Measurements from ENCODE around the gene THSD7B.

The THSD7B gene

GRCh38 chr2:137249463-137250130 lies 484.3 kb downstream of the THSD7B start:
- no peaks in the 10 kb centered on the region for H3K36me3 ChIP-seq (ENCODE audit: control insufficient read depth, insufficient read depth, low read length)
- no peaks in the 10 kb centered on the region for H3K9me3 ChIP-seq (ENCODE audit: control insufficient read depth, insufficient read depth, low read length)
- H3K27me3 ChIP-seq (ENCODE audit: control insufficient read depth, insufficient read depth, low read length) = no peaks in the 10 kb centered on the region
- H3K4me1 ChIP-seq (ENCODE audit: control insufficient read depth, insufficient read depth, low read length) = no peaks in the 10 kb centered on the region
- no peak overlapping the region for H3K27ac ChIP-seq (ENCODE audit: low read depth, low read length)
- no peak overlapping the region for H3K4me3 ChIP-seq (ENCODE audit: low read depth, low read length)
- H3K9ac ChIP-seq (ENCODE audit: low read depth, low read length) = no peak overlapping the region

DNA sequence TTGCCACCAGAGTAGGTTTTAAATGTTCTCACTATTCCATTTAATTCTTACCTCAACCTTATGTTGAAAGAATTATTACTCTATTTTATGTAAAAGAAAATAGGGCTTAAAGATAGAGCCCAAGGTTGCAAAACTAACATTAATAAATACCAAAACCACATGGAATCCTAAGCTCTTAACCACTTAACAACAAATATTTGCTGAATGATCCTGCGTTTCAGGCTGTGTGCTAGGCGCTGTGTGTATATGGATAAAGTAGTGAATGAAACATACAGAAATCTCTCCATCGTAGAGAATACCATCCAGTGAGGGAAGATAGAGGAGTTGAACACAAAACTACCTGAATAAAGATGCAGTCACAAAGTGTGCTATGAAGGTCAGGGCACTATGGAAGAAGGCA lies 485.1 kb downstream of the THSD7B start:
- H3K4me3 ChIP-seq (ENCODE audit: low read depth, low read length) = no peak overlapping the region
- no peak overlapping the region for H3K27ac ChIP-seq (ENCODE audit: low read depth, low read length)
- H3K9ac ChIP-seq (ENCODE audit: low read depth, low read length) = no peak overlapping the region
- peaks cover 5% of the 10 kb centered on the region for H3K4me1 ChIP-seq (ENCODE audit: control insufficient read depth, insufficient read depth, low read length)
- no peaks in the 10 kb centered on the region for H3K36me3 ChIP-seq (ENCODE audit: control insufficient read depth, insufficient read depth, low read length)
- H3K27me3 ChIP-seq (ENCODE audit: control insufficient read depth, insufficient read depth, low read length) = no peaks in the 10 kb centered on the region
- no peaks in the 10 kb centered on the region for H3K9me3 ChIP-seq (ENCODE audit: control insufficient read depth, insufficient read depth, low read length)

DNA sequence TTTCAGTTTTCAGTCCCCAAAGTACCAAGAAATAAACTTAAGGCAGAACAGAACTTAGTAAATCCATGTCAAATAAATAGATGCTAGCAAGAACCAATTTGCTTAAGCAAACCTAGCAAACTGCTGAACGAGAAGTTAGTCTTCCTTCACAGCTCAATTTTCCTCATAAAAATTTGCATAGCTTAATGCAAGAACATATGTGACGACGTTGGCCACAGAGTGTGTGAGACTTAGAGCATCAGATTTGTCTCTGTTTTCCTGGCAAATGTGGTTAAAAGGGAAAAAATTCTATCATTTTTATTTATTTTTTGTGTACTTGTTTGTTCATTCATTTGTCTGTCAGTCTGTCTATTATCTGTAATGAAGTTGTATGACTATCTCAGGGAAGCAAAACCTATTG lies 485.7 kb downstream of the THSD7B start:
- Histone ChIP-seq H3K9me3 (ENCODE audit: control insufficient read depth, insufficient read depth, low read length) (no peaks in the 10 kb centered on the region), H3K36me3 (ENCODE audit: control insufficient read depth, insufficient read depth, low read length) (no peaks in the 10 kb centered on the region), H3K4me1 (ENCODE audit: control insufficient read depth, insufficient read depth, low read length) (peaks cover 5% of the 10 kb centered on the region), H3K27me3 (ENCODE audit: control insufficient read depth, insufficient read depth, low read length) (no peaks in the 10 kb centered on the region), H3K9ac (ENCODE audit: low read depth, low read length) (no peak overlapping the region), H3K4me3 (ENCODE audit: low read depth, low read length) (no peak overlapping the region), H3K27ac (ENCODE audit: low read depth, low read length) (no peak overlapping the region)

GRCh38 chr2:137252934-137253333 lies 487.6 kb downstream of the THSD7B start:
- Histone ChIP-seq H3K9ac (ENCODE audit: low read depth, low read length) (no peak overlapping the region), H3K36me3 (ENCODE audit: control insufficient read depth, insufficient read depth, low read length) (no peaks in the 10 kb centered on the region), H3K27me3 (ENCODE audit: control insufficient read depth, insufficient read depth, low read length) (no peaks in the 10 kb centered on the region), H3K4me1 (ENCODE audit: control insufficient read depth, insufficient read depth, low read length) (peaks cover 5% of the 10 kb centered on the region), H3K9me3 (ENCODE audit: control insufficient read depth, insufficient read depth, low read length) (no peaks in the 10 kb centered on the region), H3K4me3 (ENCODE audit: low read depth, low read length) (no peak overlapping the region), H3K27ac (ENCODE audit: low read depth, low read length) (no peak overlapping the region)

GRCh38 chr2:137254052-137254451 lies 488.7 kb downstream of the THSD7B start:
- H3K9ac ChIP-seq (ENCODE audit: low read depth, low read length) = no peak overlapping the region
- no peaks in the 10 kb centered on the region for H3K9me3 ChIP-seq (ENCODE audit: control insufficient read depth, insufficient read depth, low read length)
- H3K36me3 ChIP-seq (ENCODE audit: control insufficient read depth, insufficient read depth, low read length) = no peaks in the 10 kb centered on the region
- H3K4me1 ChIP-seq (ENCODE audit: control insufficient read depth, insufficient read depth, low read length) = peaks cover 5% of the 10 kb centered on the region
- no peak overlapping the region for H3K4me3 ChIP-seq (ENCODE audit: low read depth, low read length)
- no peak overlapping the region for H3K27ac ChIP-seq (ENCODE audit: low read depth, low read length)
- H3K27me3 ChIP-seq (ENCODE audit: control insufficient read depth, insufficient read depth, low read length) = no peaks in the 10 kb centered on the region

DNA sequence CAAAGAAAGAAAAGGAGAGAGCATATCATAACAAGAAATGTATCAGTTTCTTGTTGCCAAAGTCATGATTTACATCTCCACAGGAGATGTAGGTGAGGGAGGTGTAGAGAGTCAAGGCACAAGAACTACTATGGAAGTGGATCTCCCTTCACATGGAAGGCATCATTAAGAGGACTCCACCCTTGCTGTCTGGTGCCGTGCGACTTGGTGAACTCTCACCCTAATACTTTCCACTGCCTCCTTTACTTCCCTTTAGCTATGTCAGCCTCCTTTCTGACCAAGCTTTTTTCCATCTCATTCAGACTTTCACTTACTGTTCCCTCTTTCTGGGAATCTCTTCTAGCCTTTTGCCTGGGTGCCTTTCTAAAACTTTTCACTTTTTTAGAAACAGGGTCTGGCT lies 490.0 kb downstream of the THSD7B start:
- Histone ChIP-seq H3K27ac (ENCODE audit: low read depth, low read length) (no peak overlapping the region), H3K4me3 (ENCODE audit: low read depth, low read length) (no peak overlapping the region), H3K4me1 (ENCODE audit: control insufficient read depth, insufficient read depth, low read length) (peaks cover 6% of the 10 kb centered on the region), H3K9ac (ENCODE audit: low read depth, low read length) (no peak overlapping the region), H3K9me3 (ENCODE audit: control insufficient read depth, insufficient read depth, low read length) (no peaks in the 10 kb centered on the region), H3K36me3 (ENCODE audit: control insufficient read depth, insufficient read depth, low read length) (no peaks in the 10 kb centered on the region), H3K27me3 (ENCODE audit: control insufficient read depth, insufficient read depth, low read length) (no peaks in the 10 kb centered on the region)

GRCh38 chr2:137255990-137256389 lies 490.6 kb downstream of the THSD7B start:
- Histone ChIP-seq H3K27me3 (ENCODE audit: control insufficient read depth, insufficient read depth, low read length) (no peaks in the 10 kb centered on the region), H3K4me1 (ENCODE audit: control insufficient read depth, insufficient read depth, low read length) (peaks cover 12% of the 10 kb centered on the region), H3K9ac (ENCODE audit: low read depth, low read length) (no peak overlapping the region), H3K27ac (ENCODE audit: low read depth, low read length) (no peak overlapping the region), H3K4me3 (ENCODE audit: low read depth, low read length) (no peak overlapping the region), H3K9me3 (ENCODE audit: control insufficient read depth, insufficient read depth, low read length) (no peaks in the 10 kb centered on the region), H3K36me3 (ENCODE audit: control insufficient read depth, insufficient read depth, low read length) (no peaks in the 10 kb centered on the region)

DNA sequence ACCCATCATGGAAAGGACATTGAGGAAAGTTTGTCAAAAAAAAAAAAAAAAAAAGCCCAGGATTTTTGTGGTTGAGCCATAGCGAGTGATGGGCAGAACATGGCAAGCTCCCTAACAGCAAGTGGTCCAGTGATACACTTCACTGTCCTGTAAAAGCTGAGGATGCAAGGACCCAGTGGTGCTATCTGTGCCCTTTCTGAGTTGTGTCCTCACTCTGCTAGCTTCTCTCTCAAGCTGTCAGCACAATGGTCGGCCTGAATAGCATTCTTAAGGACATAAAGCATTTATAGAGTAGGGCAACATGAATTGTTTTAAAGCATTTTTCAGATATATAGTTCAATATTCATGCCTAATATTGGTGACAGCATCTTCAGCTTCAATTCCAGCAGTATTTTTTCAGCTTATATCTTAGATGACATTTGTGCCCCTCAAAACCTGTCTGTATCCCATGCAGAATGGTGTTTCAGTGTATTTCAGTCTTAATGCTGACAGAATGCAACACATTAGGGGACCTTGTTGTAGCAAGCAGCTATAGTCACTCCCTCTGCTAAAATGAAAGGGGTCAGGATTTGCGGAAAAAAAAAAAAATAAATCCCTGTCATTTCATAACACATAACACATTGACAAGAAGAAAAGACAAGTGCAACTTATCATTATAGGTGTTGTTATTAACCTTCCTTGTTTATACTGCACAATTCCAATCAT lies 496.7 kb downstream of the THSD7B start:
- H3K9me3 ChIP-seq (ENCODE audit: control insufficient read depth, insufficient read depth, low read length) = no peaks in the 10 kb centered on the region
- no peaks in the 10 kb centered on the region for H3K27me3 ChIP-seq (ENCODE audit: control insufficient read depth, insufficient read depth, low read length)
- H3K36me3 ChIP-seq (ENCODE audit: control insufficient read depth, insufficient read depth, low read length) = no peaks in the 10 kb centered on the region
- H3K4me3 ChIP-seq (ENCODE audit: low read depth, low read length) = peak overlapping the region; percentile 20; the same call in 1 of the 2 replicates
- H3K27ac ChIP-seq (ENCODE audit: low read depth, low read length) = peak overlapping the region; percentile 71
- peaks cover 35% of the 10 kb centered on the region for H3K4me1 ChIP-seq (ENCODE audit: control insufficient read depth, insufficient read depth, low read length)
- peak overlapping the region; percentile 10; the same call in 1 of the 2 replicates for H3K9ac ChIP-seq (ENCODE audit: low read depth, low read length)

GRCh38 chr2:137262594-137262993 lies 497.2 kb downstream of the THSD7B start:
- Histone ChIP-seq H3K4me3 (ENCODE audit: low read depth, low read length) (peak overlapping the region; percentile 20), H3K27ac (ENCODE audit: low read depth, low read length) (peak overlapping the region; percentile 71), H3K36me3 (ENCODE audit: control insufficient read depth, insufficient read depth, low read length) (no peaks in the 10 kb centered on the region), H3K9ac (ENCODE audit: low read depth, low read length) (peak overlapping the region; percentile 10; the same call in 1 of the 2 replicates), H3K9me3 (ENCODE audit: control insufficient read depth, insufficient read depth, low read length) (no peaks in the 10 kb centered on the region), H3K27me3 (ENCODE audit: control insufficient read depth, insufficient read depth, low read length) (no peaks in the 10 kb centered on the region), H3K4me1 (ENCODE audit: control insufficient read depth, insufficient read depth, low read length) (peaks cover 35% of the 10 kb centered on the region)

DNA sequence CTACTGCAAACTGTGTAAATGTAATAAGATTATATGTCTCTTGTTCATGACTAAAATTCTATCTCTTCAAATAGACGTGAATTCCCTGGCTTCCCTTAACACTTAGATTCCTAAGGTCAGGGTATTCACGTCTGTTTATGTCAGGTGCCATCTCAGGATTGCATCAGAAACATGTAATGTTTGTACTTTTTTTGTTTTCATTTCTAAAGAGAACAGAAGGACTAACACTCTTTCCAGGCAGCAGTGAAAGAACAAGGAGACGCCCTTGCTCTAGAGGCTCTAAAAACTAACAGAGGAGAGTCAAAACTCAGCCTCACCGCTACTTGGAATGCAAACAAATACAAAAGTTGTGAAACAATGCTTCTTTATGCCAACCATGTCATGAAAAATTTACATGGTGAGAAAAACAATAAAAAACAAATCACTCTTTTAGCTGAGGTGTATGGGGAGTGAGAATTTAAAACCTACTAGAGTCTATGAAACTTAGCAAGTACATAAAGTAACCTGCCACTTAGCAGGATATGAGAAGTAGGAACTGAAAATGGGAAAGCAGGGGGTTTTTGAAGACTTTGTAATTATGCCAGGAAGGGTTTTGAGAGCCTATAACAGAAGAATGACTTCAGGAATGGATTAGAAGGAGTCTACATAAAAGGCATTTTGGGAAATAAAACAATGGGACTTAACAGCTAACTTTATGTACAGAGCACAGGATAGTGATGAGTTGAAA lies 522.7 kb downstream of the THSD7B start:
- no peak overlapping the region for H3K9ac ChIP-seq (ENCODE audit: low read depth, low read length)
- no peak overlapping the region for H3K27ac ChIP-seq (ENCODE audit: low read depth, low read length)
- no peaks in the 10 kb centered on the region for H3K9me3 ChIP-seq (ENCODE audit: control insufficient read depth, insufficient read depth, low read length)
- H3K27me3 ChIP-seq (ENCODE audit: control insufficient read depth, insufficient read depth, low read length) = no peaks in the 10 kb centered on the region
- no peaks in the 10 kb centered on the region for H3K36me3 ChIP-seq (ENCODE audit: control insufficient read depth, insufficient read depth, low read length)
- no peak overlapping the region for H3K4me3 ChIP-seq (ENCODE audit: low read depth, low read length)
- H3K4me1 ChIP-seq (ENCODE audit: control insufficient read depth, insufficient read depth, low read length) = no peaks in the 10 kb centered on the region
